Measurements from ENCODE around the gene DCK.

- TF ChIP-seq EZH2phosphoT487 (IDR thresholded peaks at IDR 0.05; ENCODE audit: low read depth, severe bottlenecking, unreplicated experiment), result no peak
- TF ChIP-seq CTCF (IDR thresholded peaks at IDR 0.05; ENCODE audit: poor library complexity), result no peak
Measured at GRCh38 chr4:71062436-71062835, 69.0 kb downstream of the DCK start.
